Measurements from ENCODE around the gene COL1A2.

Gene COL1A2

DNA sequence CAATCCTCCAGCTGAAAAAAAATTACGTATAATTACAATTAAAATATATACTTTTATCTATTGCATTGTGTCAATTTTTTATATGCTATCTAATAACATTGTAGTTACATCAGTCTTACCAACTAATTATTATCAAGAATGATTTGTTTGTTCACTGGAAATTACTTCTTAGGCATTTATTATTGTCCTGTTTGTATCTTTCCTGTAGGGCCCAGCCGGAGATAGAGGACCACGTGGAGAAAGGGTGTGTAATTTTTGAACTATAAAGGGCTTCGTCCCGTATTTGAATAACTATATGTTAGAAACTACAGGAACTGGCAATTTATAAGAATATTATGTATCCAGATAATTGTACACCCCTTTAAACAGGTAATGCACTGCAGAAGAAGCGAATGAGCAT, 4.1 kb downstream of the COL1A2 start:
- TF ChIP-seq ZFX (IDR thresholded peaks at IDR 0.05), result no peak
- TF ChIP-seq, protein P1, sequence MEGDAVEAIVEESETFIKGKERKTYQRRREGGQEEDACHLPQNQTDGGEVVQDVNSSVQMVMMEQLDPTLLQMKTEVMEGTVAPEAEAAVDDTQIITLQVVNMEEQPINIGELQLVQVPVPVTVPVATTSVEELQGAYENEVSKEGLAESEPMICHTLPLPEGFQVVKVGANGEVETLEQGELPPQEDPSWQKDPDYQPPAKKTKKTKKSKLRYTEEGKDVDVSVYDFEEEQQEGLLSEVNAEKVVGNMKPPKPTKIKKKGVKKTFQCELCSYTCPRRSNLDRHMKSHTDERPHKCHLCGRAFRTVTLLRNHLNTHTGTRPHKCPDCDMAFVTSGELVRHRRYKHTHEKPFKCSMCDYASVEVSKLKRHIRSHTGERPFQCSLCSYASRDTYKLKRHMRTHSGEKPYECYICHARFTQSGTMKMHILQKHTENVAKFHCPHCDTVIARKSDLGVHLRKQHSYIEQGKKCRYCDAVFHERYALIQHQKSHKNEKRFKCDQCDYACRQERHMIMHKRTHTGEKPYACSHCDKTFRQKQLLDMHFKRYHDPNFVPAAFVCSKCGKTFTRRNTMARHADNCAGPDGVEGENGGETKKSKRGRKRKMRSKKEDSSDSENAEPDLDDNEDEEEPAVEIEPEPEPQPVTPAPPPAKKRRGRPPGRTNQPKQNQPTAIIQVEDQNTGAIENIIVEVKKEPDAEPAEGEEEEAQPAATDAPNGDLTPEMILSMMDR (conservative IDR thresholded peaks at IDR 0.05), result no peak
- no peak overlapping the region for H3K27ac ChIP-seq

DNA sequence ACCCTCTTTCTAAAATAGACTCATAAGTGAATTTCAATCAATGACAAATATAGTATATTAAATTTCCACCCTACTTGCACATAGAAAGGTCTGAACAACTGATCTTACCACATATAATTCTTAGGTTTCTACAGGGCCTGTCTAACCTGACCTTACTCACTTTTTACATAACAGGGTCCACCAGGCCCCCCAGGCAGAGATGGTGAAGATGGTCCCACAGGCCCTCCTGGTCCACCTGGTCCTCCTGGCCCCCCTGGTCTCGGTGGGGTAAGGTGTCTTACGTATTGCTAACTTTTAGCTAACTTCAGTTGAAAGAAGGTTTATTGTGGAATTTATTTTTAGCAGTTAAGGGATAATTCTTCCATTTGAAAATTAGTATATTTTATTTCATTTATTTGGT, 5.3 kb downstream of the COL1A2 start:
- TF ChIP-seq, protein P1 (conservative IDR thresholded peaks at IDR 0.05), result no peak
- TF ChIP-seq ZFX (IDR thresholded peaks at IDR 0.05), result no peak
- H3K27ac ChIP-seq, result no peak overlapping the region

DNA sequence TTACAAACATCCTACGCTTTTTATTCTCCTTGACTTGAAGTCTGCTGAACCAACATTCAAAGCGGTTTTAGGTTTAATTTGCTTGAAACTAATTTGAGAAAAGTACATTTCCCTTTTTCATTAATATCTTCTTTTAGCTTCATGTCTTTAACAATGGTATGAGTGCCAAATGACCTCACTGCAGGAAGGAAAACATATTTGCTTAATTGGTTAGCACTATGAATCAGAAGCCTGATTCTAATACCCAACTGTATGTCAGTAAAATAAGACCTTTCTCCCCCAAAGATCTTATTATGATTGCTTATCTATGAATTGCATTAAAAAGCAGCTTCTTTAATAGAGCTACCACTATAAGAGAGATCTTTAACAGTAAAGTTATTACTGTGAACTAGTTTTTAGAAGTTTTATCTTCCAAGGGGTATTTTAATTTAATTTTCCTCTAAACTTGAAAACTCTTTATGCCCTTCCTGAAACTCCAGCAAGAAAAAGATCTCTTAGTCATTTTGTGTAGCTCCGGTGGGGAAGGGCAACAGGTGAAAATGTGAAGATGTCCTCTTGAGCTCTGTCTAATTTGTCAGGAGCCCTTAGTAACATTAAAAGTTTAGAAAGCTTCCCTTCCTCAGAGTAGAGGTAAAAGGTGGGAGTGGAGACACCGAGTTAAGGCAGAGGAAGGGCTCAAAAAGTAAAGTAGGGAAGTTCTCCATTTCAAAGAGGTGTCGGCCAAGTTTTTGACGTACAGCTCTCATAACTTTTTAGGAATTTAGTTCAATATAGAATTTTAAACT, 6.1 kb downstream of the COL1A2 start:
- H3K27ac ChIP-seq, result no peak overlapping the region
- TF ChIP-seq, protein P1 (conservative IDR thresholded peaks at IDR 0.05), result no peak
- TF ChIP-seq ZFX (IDR thresholded peaks at IDR 0.05), result no peak

DNA sequence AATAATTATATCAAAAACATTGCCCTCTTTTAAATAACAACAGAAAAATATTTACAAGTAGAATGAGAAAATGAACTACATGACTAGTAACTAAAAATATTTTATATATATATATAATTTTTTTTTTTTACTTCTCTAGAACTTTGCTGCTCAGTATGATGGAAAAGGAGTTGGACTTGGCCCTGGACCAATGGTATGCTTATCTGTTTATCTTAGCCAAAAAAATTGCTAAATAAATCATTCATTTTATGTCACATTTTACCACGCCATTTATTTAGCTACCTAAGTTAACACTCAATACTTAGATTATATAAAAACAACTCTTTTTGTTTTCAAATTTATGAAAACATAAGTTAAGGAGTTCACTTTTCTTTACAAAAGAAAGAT, 6.7 kb downstream of the COL1A2 start:
- H3K27ac ChIP-seq, result no peak overlapping the region
- TF ChIP-seq, protein P1 (conservative IDR thresholded peaks at IDR 0.05), result no peak
- no peak for TF ChIP-seq ZFX (IDR thresholded peaks at IDR 0.05)

DNA sequence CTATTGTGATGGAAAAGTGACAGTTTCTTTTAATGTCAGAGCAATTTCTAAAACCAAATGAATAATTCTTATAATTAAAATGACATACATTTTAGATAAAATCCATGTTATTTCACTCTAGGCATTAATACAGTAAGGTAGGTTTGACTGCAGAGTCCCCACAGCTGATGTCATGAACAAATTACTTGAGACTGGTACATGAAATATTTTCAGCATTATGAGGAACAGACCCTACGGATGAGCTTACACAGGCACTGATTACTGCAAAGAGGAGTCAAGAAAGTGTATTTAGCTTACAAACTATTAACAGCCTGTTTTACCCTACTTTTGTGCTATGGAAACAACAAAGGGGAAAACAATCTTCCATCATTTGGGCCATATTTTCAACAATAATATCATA, 8.9 kb downstream of the COL1A2 start:
- no peak for TF ChIP-seq ZFX (IDR thresholded peaks at IDR 0.05)
- TF ChIP-seq, protein P1 (conservative IDR thresholded peaks at IDR 0.05), result no peak
- H3K27ac ChIP-seq, result no peak overlapping the region

DNA sequence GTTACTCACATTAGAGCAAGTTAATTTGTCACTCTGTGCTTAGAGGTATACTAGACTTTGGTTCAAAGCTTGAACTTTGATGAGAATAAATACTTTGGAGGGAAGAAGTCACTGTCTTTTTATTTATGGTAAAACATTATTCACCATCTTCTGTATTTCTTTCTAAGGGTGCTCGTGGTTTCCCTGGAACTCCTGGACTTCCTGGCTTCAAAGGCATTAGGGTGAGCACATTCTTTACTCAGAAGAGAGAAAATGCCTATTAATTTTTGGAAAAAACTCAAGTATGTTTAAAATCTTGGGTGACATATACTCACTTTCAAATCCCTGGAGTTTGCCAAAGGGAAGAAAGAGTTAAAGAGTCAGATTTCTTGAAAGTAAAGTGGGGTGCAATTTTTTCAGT, 10.8 kb downstream of the COL1A2 start:
- no peak overlapping the region for H3K27ac ChIP-seq

DNA sequence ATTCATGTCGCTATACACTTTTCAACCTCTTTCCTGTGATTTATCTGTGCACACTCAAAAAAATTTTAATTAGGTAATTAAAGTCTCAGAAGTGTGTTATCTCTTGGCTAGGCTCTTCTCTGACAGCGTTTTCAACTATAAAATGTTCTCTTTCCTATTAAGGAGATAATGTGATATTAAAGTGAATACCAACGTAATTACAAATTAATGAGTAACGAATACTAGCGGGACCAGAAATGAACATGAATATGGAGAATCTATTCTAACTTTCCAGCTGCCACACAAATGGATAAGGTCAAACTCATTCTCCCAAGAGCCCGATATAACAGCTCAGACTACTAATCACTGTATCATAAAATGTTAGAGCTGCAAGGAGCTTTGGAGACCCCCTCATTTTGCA, 12.0 kb downstream of the COL1A2 start:
- no peak overlapping the region for H3K27ac ChIP-seq
- TF ChIP-seq, protein P1 (conservative IDR thresholded peaks at IDR 0.05), result no peak
- no peak for TF ChIP-seq ZFX (IDR thresholded peaks at IDR 0.05)

More for the DNA sequence above, 10.8 kb downstream of the COL1A2 start:
- TF ChIP-seq, protein P1 (conservative IDR thresholded peaks at IDR 0.05), result no peak
- TF ChIP-seq ZFX (IDR thresholded peaks at IDR 0.05), result no peak
